KOPT-K1 (cell line): ENCODE results near the gene KPNB1.
"Not testable (repeated sequence)": the region's sequence is repeated elsewhere in the genome, so short reads cannot be mapped to it uniquely, and the experiment has no call there.

Source experiments
- H3K27ac ChIP-seq: fragments of 200-600 bp; sonication (generic); 2 replicates; pipeline ENCODE4 v1.5.1; 2016; ENCODE audit warnings: antibody characterized with exemption, mild to moderate bottlenecking, low read depth, low read length; ENCODE audit not compliant: poor library complexity, severe bottlenecking
- H3K36me3 ChIP-seq: fragments of 200-600 bp; sonication (generic); 2 replicates; pipeline ENCODE4 v1.5.1; 2017; ENCODE audit warnings: antibody characterized with exemption, mild to moderate bottlenecking, low read length, moderate library complexity; ENCODE audit not compliant: insufficient read depth
- H3K9me3 ChIP-seq: fragments of 200-600 bp; sonication (generic); 2 replicates; pipeline ENCODE4 v1.5.1; 2017; ENCODE audit warnings: antibody characterized with exemption, low read length, mild to moderate bottlenecking; ENCODE audit not compliant: insufficient read depth, poor library complexity, severe bottlenecking

KPNB1 gene

GRCh38 chr17:47682727-47683126, 33.0 kb downstream of the KPNB1 start:
- peaks cover 100% of the 10 kb centered on the region for H3K36me3 ChIP-seq
- H3K27ac ChIP-seq, H3K9me3 ChIP-seq: not testable (repeated sequence)

DNA sequence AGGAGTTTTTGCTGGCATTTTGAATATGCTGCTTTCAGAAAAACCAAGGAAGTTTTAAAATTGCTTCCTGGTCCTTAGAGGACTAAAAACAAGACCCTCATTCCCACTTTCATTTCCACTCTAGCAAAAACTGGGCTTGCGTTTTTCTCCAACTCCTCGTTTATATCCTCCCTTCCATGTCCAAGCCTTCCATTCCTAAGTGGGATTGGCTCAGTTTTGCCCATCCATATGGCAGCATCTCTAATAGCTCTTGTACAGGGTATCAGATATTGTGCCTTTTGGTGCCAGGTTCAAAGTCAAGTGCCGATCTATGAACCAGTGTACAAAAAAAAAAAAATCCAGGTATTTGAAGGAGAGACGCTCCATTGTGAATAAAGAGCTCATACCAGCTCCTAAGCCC, 34.3 kb downstream of the KPNB1 start:
- H3K27ac ChIP-seq, result no peak overlapping the region
- peaks cover 89% of the 10 kb centered on the region for H3K36me3 ChIP-seq
- no peaks in the 10 kb centered on the region for H3K9me3 ChIP-seq

DNA sequence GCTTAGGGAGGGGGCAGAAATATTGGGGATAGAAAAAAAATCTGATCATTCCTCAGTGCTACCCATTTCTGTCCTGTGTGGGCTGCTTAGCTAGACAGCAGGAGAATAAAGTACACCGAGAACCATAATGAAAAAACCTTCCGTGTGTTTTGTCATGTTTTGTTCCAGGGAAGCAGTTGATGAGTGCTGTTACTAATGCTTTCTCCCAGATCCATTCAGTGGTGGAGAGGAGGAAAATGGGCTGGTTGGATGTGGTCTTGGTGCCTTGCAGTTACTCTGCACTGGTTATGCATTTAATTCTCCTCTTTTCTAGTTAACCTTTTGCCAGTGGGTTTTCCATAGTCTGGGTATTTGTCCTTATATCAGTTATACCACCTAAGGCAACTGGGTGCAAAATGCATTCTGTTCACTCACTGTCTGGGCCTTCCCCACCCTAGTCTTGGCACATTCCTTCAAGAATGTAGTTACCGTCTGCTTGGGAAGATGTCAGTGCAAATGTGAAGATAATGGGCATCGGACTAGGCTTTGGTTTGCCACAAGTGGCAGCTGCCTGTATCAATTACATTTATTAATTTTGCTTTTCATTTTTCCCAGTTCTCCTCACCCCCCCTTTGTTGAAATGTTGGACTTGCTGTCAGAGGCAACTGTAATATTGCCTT, 34.9 kb downstream of the KPNB1 start:
- Histone ChIP-seq H3K9me3 (no peaks in the 10 kb centered on the region), H3K36me3 (peaks cover 83% of the 10 kb centered on the region), H3K27ac (no peak overlapping the region)

GRCh38 chr17:47685556-47686275, 36.0 kb downstream of the KPNB1 start:
- H3K36me3 ChIP-seq, result peaks cover 72% of the 10 kb centered on the region
- H3K27ac ChIP-seq, result no peak overlapping the region
- H3K9me3 ChIP-seq, result no peaks in the 10 kb centered on the region

DNA sequence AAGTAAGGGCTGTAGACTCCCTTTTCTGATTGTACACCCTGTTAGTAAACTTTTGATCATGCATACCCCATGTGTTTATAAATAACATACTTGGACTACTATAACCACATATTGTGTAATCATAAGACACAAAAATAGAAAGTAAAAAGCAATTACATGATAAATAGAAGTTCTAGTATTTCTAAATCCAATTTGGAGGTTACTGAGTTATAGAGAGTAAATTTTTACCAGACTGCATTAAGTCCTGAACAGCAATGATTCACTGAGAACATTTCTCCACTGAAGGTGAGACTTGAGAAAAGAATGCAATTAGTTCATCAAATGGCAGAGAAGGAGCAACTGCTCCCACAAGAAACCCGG, 36.5 kb downstream of the KPNB1 start:
- H3K27ac ChIP-seq, result no peak overlapping the region

GRCh38 chr17:47686664-47687327, 37.1 kb downstream of the KPNB1 start:
- Histone ChIP-seq H3K9me3 (no peaks in the 10 kb centered on the region), H3K27ac (no peak overlapping the region), H3K36me3 (peaks cover 62% of the 10 kb centered on the region)

More for the DNA sequence above, 36.5 kb downstream of the KPNB1 start:
- H3K9me3 ChIP-seq, result no peaks in the 10 kb centered on the region
- peaks cover 67% of the 10 kb centered on the region for H3K36me3 ChIP-seq

- no peak overlapping the region for H3K27ac ChIP-seq
- H3K36me3 ChIP-seq, result peaks cover 56% of the 10 kb centered on the region
Observed at GRCh38 chr17:47687328-47687690, 37.6 kb downstream of the KPNB1 start.

DNA sequence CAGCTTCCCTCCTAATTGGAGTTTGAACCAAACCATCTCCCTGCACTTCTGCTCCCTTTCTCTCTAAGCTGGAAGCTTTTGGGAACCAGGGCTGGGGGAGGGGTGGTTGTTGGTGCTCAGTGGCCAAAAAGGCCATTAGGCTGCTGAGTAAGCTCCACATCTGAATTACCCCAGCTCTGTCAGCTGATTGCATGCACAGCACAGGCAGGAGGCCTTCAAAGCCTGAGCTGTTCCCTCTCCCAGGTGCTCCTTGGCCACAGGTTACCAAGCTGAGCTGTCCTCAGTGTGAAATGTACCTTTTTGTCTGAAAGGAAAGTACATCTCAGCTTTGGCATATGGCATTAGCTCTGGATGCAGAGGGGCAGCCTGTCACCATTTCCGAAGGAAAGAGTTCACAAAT, 38.0 kb downstream of the KPNB1 start:
- H3K9me3 ChIP-seq, result no peaks in the 10 kb centered on the region
- H3K27ac ChIP-seq, result no peak overlapping the region
- peaks cover 52% of the 10 kb centered on the region for H3K36me3 ChIP-seq

More at GRCh38 chr17:47687328-47687690, 37.6 kb downstream of the KPNB1 start:
- H3K9me3 ChIP-seq, result no peaks in the 10 kb centered on the region

DNA sequence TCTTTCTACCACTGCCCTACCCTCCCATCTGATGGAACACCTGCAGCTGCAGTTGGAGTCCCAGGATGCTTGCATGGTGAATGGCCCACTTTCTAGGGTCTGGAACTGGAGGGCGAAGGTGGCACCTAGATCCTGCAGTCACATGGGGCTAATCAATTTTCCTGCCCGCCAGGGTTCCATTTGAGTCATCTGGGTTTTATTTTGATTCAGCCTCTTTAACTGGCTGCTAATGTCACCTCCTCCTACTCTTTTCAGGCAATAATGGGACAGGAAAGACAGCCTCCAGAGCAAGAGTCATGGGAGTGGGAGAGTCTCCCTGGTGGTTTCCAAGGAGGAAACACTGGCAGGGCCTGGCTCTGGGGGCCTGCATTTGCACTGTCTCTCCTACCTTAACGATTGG, 40.4 kb downstream of the KPNB1 start:
- Histone ChIP-seq H3K36me3 (peaks cover 28% of the 10 kb centered on the region), H3K27ac (no peak overlapping the region), H3K9me3 (no peaks in the 10 kb centered on the region)

GRCh38 chr17:47692137-47692894, 42.6 kb downstream of the KPNB1 start:
- Histone ChIP-seq H3K36me3 (peaks cover 6% of the 10 kb centered on the region), H3K9me3 (no peaks in the 10 kb centered on the region), H3K27ac (no peak overlapping the region)

GRCh38 chr17:47692895-47693730, 43.4 kb downstream of the KPNB1 start:
- Histone ChIP-seq H3K36me3 (no peaks in the 10 kb centered on the region), H3K9me3 (no peaks in the 10 kb centered on the region), H3K27ac (no peak overlapping the region)

DNA sequence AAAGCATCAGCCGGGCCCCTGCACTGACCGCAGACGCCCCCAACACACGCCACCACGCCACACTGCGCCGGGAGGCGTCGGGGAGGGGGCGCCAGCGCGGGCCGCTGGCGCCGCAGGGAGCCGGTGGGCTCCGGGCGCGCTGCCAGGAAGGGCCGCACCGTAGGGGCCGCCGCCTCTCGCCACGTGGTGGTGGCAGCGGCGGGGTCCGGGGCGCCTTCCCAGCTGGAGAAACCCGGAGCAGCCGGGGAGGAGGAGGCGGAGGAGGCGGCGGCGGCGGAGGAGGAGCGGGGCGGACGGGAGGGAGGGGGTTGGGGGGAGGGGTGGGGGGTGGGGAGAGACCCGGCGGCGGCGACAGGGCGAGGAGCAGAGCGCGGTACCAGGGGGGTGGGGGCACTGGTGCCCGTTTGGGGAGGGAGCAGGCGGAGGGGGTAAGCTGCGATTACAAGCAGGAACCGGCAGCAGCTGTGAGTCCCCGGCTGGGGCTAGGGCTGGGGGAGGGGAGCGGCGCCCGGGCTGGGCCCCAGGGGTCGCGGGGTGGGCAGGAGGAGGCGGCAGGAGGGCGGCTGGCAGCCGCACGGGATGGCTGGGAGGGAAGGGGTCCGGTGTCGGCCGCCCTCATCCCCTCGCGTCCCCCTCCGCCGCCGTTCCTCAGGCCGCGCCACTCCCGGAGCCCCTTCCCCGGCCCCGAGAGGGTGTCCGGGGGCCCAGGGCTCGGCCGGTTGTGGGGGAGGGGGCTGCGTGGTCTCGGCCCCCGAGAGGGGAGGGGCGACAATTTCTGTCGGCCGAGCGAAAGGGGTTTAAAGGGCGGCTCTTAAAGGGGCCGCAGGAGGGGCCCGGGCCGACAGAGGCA, 44.2 kb downstream of the KPNB1 start, which contains the start of gene TBKBP1:
TBKBP1 (plus strand) TSS at position 431 of the 850 bp plus-strand sequence. CDS start 1,952 bp downstream, outside the sequence.
- H3K36me3 ChIP-seq, result no peaks in the 10 kb centered on the region
- no peak within 1 kb of the TSS for H3K27ac ChIP-seq
- H3K9me3 ChIP-seq, result no peaks in the 10 kb centered on the region

- Histone ChIP-seq H3K9me3 (no peaks in the 10 kb centered on the region), H3K27ac (no peak overlapping the region), H3K36me3 (no peaks in the 10 kb centered on the region)
Observed at GRCh38 chr17:47694581-47695428, 45.1 kb downstream of the KPNB1 start.
